Activated naive CD8-positive, alpha-beta T cell treated with anti-CD3 and anti-CD28 coated beads for 36 hours (primary cell): ENCODE data around the gene HSD17B7. TPM values are rescaled to one million over a fixed set of nuclear protein-coding genes. Genes with fewer than 3 reads are reported as not detected.

Experiments
- DNase-seq: peaks from one replicate; pipeline ENCODE4 v3.0.0; 2021
- H3K27ac Mint-ChIP-seq: one replicate; pipeline ENCODE4 v1.8.0; 2022; ENCODE audit warnings: mild to moderate bottlenecking, moderate library complexity, mixed read lengths
- H3K27me3 Mint-ChIP-seq: one replicate; pipeline ENCODE4 v1.8.0; 2022; ENCODE audit warnings: mild to moderate bottlenecking, mixed read lengths
- H3K36me3 Mint-ChIP-seq: one replicate; pipeline ENCODE4 v1.8.0; 2021; ENCODE audit warnings: mild to moderate bottlenecking, mixed read lengths
- H3K4me1 Mint-ChIP-seq: one replicate; pipeline ENCODE4 v1.8.0; 2021; ENCODE audit warnings: mixed read lengths
- H3K4me3 Mint-ChIP-seq: one replicate; pipeline ENCODE4 v1.8.0; 2022; ENCODE audit warnings: mild to moderate bottlenecking, moderate library complexity, mixed read lengths
- H3K9me3 Mint-ChIP-seq: one replicate; pipeline ENCODE4 v1.8.0; 2022; ENCODE audit warnings: mixed read lengths
- total RNA-seq, 2 experiments: library from RNA; stranded (reverse); gene quantifications; one replicate each; pipeline ENCODE4 v1.2.3, GENCODE V29; 2021

Gene HSD17B7
- total RNA-seq, 2 experiments from 2014 or later, result 21.1 to 24.4 TPM

- no peaks in the 10 kb centered on the region for H3K4me1 Mint-ChIP-seq
Observed at GRCh38 chr1:162861101-162861500, 70.6 kb downstream of the HSD17B7 start, which contains the start of gene CCDC190. Gene CCDC190, minus strand, starts transcription at chr1:162861175. Its CDS starts 1,529 bp downstream, at chr1:162859646.

GRCh38 chr1:162861625-162862024 lies 71.1 kb downstream of the HSD17B7 start:
- Mint-ChIP-seq H3K27ac (no peak overlapping the region), H3K4me1 (no peaks in the 10 kb centered on the region), H3K9me3 (no peaks in the 10 kb centered on the region), H3K4me3 (no peak overlapping the region), H3K36me3 (no peaks in the 10 kb centered on the region), H3K27me3 (peaks cover 14% of the 10 kb centered on the region)
- DNase-seq, result no peak

More at GRCh38 chr1:162861101-162861500, 70.6 kb downstream of the HSD17B7 start, which contains the start of gene CCDC190:
- Mint-ChIP-seq H3K27me3 (peaks cover 14% of the 10 kb centered on the region), H3K36me3 (no peaks in the 10 kb centered on the region), H3K27ac (no peak within 1 kb of the TSS), H3K4me3 (no peak within 1 kb of the TSS), H3K9me3 (no peaks in the 10 kb centered on the region)
- DNase-seq, result no peak

Other genes with a start within 250 kb of the HSD17B7 start
- 10 to 100 TPM; 48.5 to 50.5 TPM for gene UAP1, start 229.0 kb upstream of the HSD17B7 start, total RNA-seq
- gene DDR2, start 158.2 kb upstream of the HSD17B7 start, total RNA-seq, result under 1 TPM; 0.19 to 0.38 TPM
- not detected for gene CCDC190, start 70.5 kb downstream of the HSD17B7 start, total RNA-seq